Astrocyte (in vitro differentiated cells and primary cell): ENCODE results near the gene JCHAIN. TPM values are rescaled to one million over a fixed set of nuclear protein-coding genes. Genes with fewer than 3 reads are reported as not detected.
"Not testable (repeated sequence)": the region's sequence is repeated elsewhere in the genome, so short reads cannot be mapped to it uniquely, and the experiment has no call there.

ENCODE experiments used
- DNase-seq: peaks from one replicate; pipeline ENCODE4 v3.0.0-alpha.2; 2010; ENCODE audit warnings: low read depth
- FAIRE-seq: peaks from 2 replicates; lab custom pipeline; 2011; peaks lifted over from hg19 to GRCh38; lab: Jason Lieb, UNC
- H2AFZ ChIP-seq: 2 replicates; pipeline ENCODE4 v1.6.0; 2012; ENCODE audit warnings: low read depth, low read length, inconsistent platforms
- H3K27ac ChIP-seq: 2 replicates; pipeline ENCODE4 v1.5.1; 2011; ENCODE audit warnings: low read depth, low read length, inconsistent platforms
- H3K27me3 ChIP-seq: 2 replicates; pipeline ENCODE4 v1.6.0; 2011; ENCODE audit warnings: low read length, inconsistent platforms; ENCODE audit not compliant: insufficient read depth
- H3K36me3 ChIP-seq: 2 replicates; pipeline ENCODE4 v1.5.1; 2011; ENCODE audit warnings: low read length, inconsistent platforms; ENCODE audit not compliant: insufficient read depth
- H3K4me1 ChIP-seq: 2 replicates; pipeline ENCODE4 v1.5.1; 2011; ENCODE audit warnings: low read length, inconsistent platforms; ENCODE audit not compliant: insufficient read depth
- H3K4me2 ChIP-seq: 2 replicates; pipeline ENCODE4 v1.6.0; 2012; ENCODE audit warnings: low read length, inconsistent platforms
- H3K4me3 ChIP-seq: 2 replicates; pipeline ENCODE4 v1.5.1; 2011; ENCODE audit warnings: low read depth, mild to moderate bottlenecking, low read length, inconsistent platforms; ENCODE audit not compliant: insufficient read depth
- H3K79me2 ChIP-seq: 2 replicates; pipeline ENCODE4 v1.6.0; 2012; ENCODE audit warnings: mild to moderate bottlenecking, low read length, inconsistent platforms; ENCODE audit not compliant: insufficient read depth
- H3K9ac ChIP-seq: 2 replicates; pipeline ENCODE4 v1.6.0; 2012; ENCODE audit warnings: mild to moderate bottlenecking, low read length, inconsistent platforms
- H3K9me3 ChIP-seq: 2 replicates; pipeline ENCODE4 v1.5.1; 2012; ENCODE audit warnings: low read depth, mild to moderate bottlenecking, low read length, inconsistent platforms; ENCODE audit not compliant: insufficient read depth
- H4K20me1 ChIP-seq: 2 replicates; pipeline ENCODE4 v1.6.0; 2012; ENCODE audit warnings: low read length, inconsistent platforms; ENCODE audit not compliant: insufficient read depth
- H3K27ac Mint-ChIP-seq: one replicate; pipeline ENCODE4 v1.8.0; 2021; ENCODE audit warnings: mild to moderate bottlenecking, mixed read lengths; ENCODE audit not compliant: unreplicated experiment
- H3K27me3 Mint-ChIP-seq: one replicate; pipeline ENCODE4 v1.8.0; 2021; ENCODE audit warnings: low read depth, mixed read lengths; ENCODE audit not compliant: unreplicated experiment
- H3K36me3 Mint-ChIP-seq: one replicate; pipeline ENCODE4 v1.8.0; 2021; ENCODE audit warnings: low read depth, mixed read lengths; ENCODE audit not compliant: unreplicated experiment
- H3K4me1 Mint-ChIP-seq: one replicate; pipeline ENCODE4 v1.8.0; 2021; ENCODE audit warnings: low read depth, mixed read lengths; ENCODE audit not compliant: unreplicated experiment
- H3K4me3 Mint-ChIP-seq: one replicate; pipeline ENCODE4 v1.8.0; 2021; ENCODE audit warnings: mild to moderate bottlenecking, moderate library complexity, mixed read lengths; ENCODE audit not compliant: unreplicated experiment
- H3K9me3 Mint-ChIP-seq: one replicate; pipeline ENCODE4 v1.8.0; 2021; ENCODE audit warnings: mild to moderate bottlenecking, mixed read lengths; ENCODE audit not compliant: unreplicated experiment
- EZH2 ChIP-seq: IDR thresholded peaks from 2 replicates; pipeline ENCODE4 v1.6.1; 2012; ENCODE audit warnings: mild to moderate bottlenecking, low read length, inconsistent platforms; ENCODE audit not compliant: insufficient read depth
- total RNA-seq: library from RNA; stranded (reverse); gene quantifications from 2 replicates; pipeline ENCODE4 v1.2.1, GENCODE V29; 2021
- TF ChIP-seq, protein P1 (sequence below): IDR thresholded peaks from 2 replicates; pipeline ENCODE4 v1.5.1; 2011; ENCODE audit warnings: low read depth, mild to moderate bottlenecking, inconsistent platforms, low read length, moderate library complexity; ENCODE audit not compliant: insufficient read depth

Gene JCHAIN
- total RNA-seq, 1 donor from 2014 or later = not detected

GRCh38 chr4:70704931-70705182, 38.5 kb upstream of the JCHAIN start:
- FAIRE-seq = no peak
- H3K27ac ChIP-seq = peak overlapping the region; percentile 80

DNA sequence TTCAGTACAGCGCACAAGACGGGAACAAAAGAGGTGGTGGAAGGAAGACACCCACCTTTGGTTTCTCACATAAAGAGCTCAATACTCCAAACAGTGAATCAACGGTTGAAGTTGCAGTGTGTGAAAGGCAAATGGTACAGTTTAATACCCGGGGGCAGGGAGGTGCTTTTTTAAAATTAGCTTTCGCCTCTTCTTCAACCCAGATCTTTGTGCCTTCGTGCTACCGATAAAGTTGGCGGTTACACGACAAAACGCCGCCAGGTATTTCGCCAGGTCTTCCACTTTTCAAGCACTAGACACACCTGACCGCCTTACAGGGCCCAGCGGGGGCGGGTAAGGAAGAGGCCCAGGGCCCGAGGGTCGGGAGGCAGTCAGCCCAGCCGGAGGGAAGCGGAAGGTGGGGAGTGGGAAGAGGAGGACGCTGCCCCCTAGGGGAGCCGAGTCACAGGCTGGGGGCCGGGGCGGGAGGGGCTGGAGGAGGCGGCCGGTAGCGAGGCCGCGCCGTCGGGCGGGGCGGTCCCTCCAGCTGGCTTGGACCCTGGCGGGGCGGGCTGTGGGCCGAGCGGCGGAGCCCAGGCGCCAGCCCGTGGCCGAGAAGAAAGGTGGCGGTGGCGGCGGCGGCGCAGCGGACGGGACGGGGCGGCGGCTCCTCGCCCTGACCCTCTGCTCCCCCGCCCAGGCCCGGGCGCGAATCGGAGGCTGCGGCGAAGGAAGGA, 38.1 kb upstream of the JCHAIN start:
- no peaks in the 10 kb centered on the region for H3K9me3 Mint-ChIP-seq
- Histone ChIP-seq H3K27ac (peak overlapping the region; percentile 80), H2AFZ (peak overlapping the region; percentile 80), H3K4me1 (peaks cover 23% of the 10 kb centered on the region), H3K4me2 (peak overlapping the region; percentile 91), H3K4me3 (peak overlapping the region; percentile 72), H3K36me3 (no peaks in the 10 kb centered on the region), H3K79me2 (peaks cover 39% of the 10 kb centered on the region), H3K9me3 (no peaks in the 10 kb centered on the region), H4K20me1 (peaks cover 6% of the 10 kb centered on the region), H3K9ac (peak overlapping the region; percentile 83), H3K27me3 (no peaks in the 10 kb centered on the region)
- H3K4me1 Mint-ChIP-seq = peaks cover 8% of the 10 kb centered on the region
- FAIRE-seq (no peak), DNase-seq (peak; percentile 61)
- peak overlapping the region; percentile 90 for H3K4me3 Mint-ChIP-seq
- TF ChIP-seq, protein P1, sequence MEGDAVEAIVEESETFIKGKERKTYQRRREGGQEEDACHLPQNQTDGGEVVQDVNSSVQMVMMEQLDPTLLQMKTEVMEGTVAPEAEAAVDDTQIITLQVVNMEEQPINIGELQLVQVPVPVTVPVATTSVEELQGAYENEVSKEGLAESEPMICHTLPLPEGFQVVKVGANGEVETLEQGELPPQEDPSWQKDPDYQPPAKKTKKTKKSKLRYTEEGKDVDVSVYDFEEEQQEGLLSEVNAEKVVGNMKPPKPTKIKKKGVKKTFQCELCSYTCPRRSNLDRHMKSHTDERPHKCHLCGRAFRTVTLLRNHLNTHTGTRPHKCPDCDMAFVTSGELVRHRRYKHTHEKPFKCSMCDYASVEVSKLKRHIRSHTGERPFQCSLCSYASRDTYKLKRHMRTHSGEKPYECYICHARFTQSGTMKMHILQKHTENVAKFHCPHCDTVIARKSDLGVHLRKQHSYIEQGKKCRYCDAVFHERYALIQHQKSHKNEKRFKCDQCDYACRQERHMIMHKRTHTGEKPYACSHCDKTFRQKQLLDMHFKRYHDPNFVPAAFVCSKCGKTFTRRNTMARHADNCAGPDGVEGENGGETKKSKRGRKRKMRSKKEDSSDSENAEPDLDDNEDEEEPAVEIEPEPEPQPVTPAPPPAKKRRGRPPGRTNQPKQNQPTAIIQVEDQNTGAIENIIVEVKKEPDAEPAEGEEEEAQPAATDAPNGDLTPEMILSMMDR = no peak
- TF ChIP-seq EZH2 = no peak
- H3K36me3 Mint-ChIP-seq = peaks cover 3% of the 10 kb centered on the region
- no peaks in the 10 kb centered on the region for H3K27me3 Mint-ChIP-seq
- H3K27ac Mint-ChIP-seq = peak overlapping the region; percentile 74

More at GRCh38 chr4:70704931-70705182, 38.5 kb upstream of the JCHAIN start:
- H3K4me1 Mint-ChIP-seq = peaks cover 10% of the 10 kb centered on the region
- peaks cover 6% of the 10 kb centered on the region for H4K20me1 ChIP-seq
- H3K9ac ChIP-seq = peak overlapping the region; percentile 83
- H3K9me3 Mint-ChIP-seq = no peaks in the 10 kb centered on the region
- peaks cover 44% of the 10 kb centered on the region for H3K79me2 ChIP-seq
- H3K4me2 ChIP-seq = peak overlapping the region; percentile 91
- H3K4me1 ChIP-seq = peaks cover 28% of the 10 kb centered on the region
- peak overlapping the region; percentile 43 for H2AFZ ChIP-seq
- no peak for DNase-seq
- peaks cover 3% of the 10 kb centered on the region for H3K36me3 Mint-ChIP-seq
- H3K27ac Mint-ChIP-seq = no peak overlapping the region
- H3K9me3 ChIP-seq = no peaks in the 10 kb centered on the region
- no peaks in the 10 kb centered on the region for H3K27me3 Mint-ChIP-seq
- H3K36me3 ChIP-seq = no peaks in the 10 kb centered on the region
- TF ChIP-seq, protein P1 = no peak
- TF ChIP-seq EZH2 = no peak
- H3K4me3 Mint-ChIP-seq = no peak overlapping the region
- peak overlapping the region; percentile 72 for H3K4me3 ChIP-seq
- H3K27me3 ChIP-seq = no peaks in the 10 kb centered on the region

DNA sequence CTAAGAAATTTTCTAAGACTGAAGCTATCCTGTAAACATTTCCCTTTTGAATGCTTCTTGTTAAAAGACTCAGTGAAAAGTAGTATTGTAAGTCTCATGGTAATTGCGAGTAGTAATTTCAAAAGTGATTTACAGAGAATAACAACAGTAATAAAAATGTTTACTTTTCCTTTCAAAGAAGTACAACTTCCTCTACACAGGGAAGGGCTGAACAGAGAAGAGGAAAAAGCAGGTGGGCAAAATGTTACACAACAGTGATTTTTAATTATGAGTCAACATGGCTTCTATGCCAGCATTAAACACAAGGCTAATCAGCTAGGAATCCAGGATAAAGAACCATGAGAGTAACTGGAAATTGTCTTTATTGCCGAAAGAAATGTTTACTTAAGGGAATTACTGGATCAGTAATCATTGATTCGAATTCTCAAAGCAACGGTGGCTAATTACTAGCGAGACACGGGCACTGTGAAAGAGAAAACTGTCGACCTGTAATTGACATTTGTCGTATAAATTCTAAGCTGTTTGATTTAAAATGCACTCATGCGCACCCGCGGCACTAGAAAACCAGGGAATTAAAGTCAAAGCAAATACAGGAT, 37.4 kb upstream of the JCHAIN start:
- H3K36me3 Mint-ChIP-seq = peaks cover 3% of the 10 kb centered on the region
- Histone ChIP-seq H3K27ac (peak overlapping the region; percentile 80), H3K4me2 (peak overlapping the region; percentile 91), H3K4me1 (peaks cover 22% of the 10 kb centered on the region), H3K4me3 (peak overlapping the region; percentile 72), H3K9me3 (no peaks in the 10 kb centered on the region), H3K79me2 (peaks cover 32% of the 10 kb centered on the region), H3K27me3 (no peaks in the 10 kb centered on the region), H2AFZ (peak overlapping the region; percentile 80), H4K20me1 (peaks cover 6% of the 10 kb centered on the region), H3K36me3 (no peaks in the 10 kb centered on the region), H3K9ac (peak overlapping the region; percentile 83)
- H3K27ac Mint-ChIP-seq = peak overlapping the region; percentile 74
- H3K4me3 Mint-ChIP-seq = peak overlapping the region; percentile 90
- TF ChIP-seq EZH2 = no peak
- TF ChIP-seq, protein P1 = no peak
- no peaks in the 10 kb centered on the region for H3K9me3 Mint-ChIP-seq
- H3K4me1 Mint-ChIP-seq = peaks cover 8% of the 10 kb centered on the region
- FAIRE-seq = peak; percentile 47
- peak; percentile 70 for DNase-seq
- H3K27me3 Mint-ChIP-seq = no peaks in the 10 kb centered on the region

DNA sequence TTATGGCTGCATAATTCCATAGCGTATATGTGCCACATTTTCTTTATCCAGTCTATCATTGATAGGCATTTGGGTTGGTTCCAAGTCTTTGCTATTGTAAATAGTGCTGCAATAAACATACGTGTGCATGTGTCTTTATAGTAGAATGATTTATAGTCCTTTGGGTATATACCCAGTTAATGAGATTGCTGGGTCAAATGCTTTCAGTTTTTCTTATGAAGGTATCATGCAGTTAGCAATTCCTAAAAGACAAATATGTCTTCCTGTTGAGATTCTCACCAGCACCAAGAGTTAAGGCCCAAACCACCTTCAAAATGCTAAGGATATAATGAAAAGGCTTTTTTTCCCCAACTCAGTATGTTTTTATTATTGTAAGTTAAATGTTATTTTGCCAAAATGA, 36.3 kb upstream of the JCHAIN start:
- not testable (repeated sequence) for H3K4me3 ChIP-seq, H4K20me1 ChIP-seq, H3K36me3 Mint-ChIP-seq, H2AFZ ChIP-seq, H3K4me1 Mint-ChIP-seq, H3K36me3 ChIP-seq, H3K9ac ChIP-seq, H3K4me3 Mint-ChIP-seq, H3K27ac Mint-ChIP-seq, H3K27ac ChIP-seq, H3K4me2 ChIP-seq, H3K27me3 Mint-ChIP-seq, DNase-seq, H3K9me3 Mint-ChIP-seq, FAIRE-seq, H3K9me3 ChIP-seq, H3K27me3 ChIP-seq
- peaks cover 21% of the 10 kb centered on the region for H3K79me2 ChIP-seq
- peaks cover 22% of the 10 kb centered on the region for H3K4me1 ChIP-seq
